ENCODE results near the gene SPIRE2.
A peak's percentile ranks its signal among the peaks of the same experiment; 100 is the strongest.

Gene SPIRE2

GRCh38 chr16:89847940-89848297, 19.6 kb downstream of the SPIRE2 start:
- TF ChIP-seq CTCF (IDR thresholded peaks at IDR 0.05; ENCODE audit: extremely low read depth, missing control alignments): no peak
- DNase-seq (ENCODE audit: low spot score): peak; percentile 13

GRCh38 chr16:89848974-89849373, 20.7 kb downstream of the SPIRE2 start:
- DNase-seq (ENCODE audit: low spot score): no peak
- no peak for TF ChIP-seq CTCF (IDR thresholded peaks at IDR 0.05; ENCODE audit: extremely low read depth, missing control alignments)

GRCh38 chr16:89853306-89853993, 25.2 kb downstream of the SPIRE2 start:
- TF ChIP-seq CTCF (IDR thresholded peaks at IDR 0.05; ENCODE audit: extremely low read depth, missing control alignments): no peak
- DNase-seq (ENCODE audit: low spot score): no peak

- peak; percentile 12 for DNase-seq (ENCODE audit: low spot score)
- no peak for TF ChIP-seq CTCF (IDR thresholded peaks at IDR 0.05; ENCODE audit: extremely low read depth, missing control alignments)
Observed at GRCh38 chr16:89855301-89855945, 27.1 kb downstream of the SPIRE2 start.

GRCh38 chr16:89855986-89856385, 27.7 kb downstream of the SPIRE2 start:
- no peak for DNase-seq (ENCODE audit: low spot score)
- no peak for TF ChIP-seq CTCF (IDR thresholded peaks at IDR 0.05; ENCODE audit: extremely low read depth, missing control alignments)

- no peak for DNase-seq (ENCODE audit: low spot score)
- TF ChIP-seq CTCF (IDR thresholded peaks at IDR 0.05; ENCODE audit: extremely low read depth, missing control alignments): no peak
Observed at GRCh38 chr16:89858973-89859614, 30.8 kb downstream of the SPIRE2 start.

GRCh38 chr16:89859615-89860007, 31.3 kb downstream of the SPIRE2 start:
- no peak for TF ChIP-seq CTCF (IDR thresholded peaks at IDR 0.05; ENCODE audit: extremely low read depth, missing control alignments)
- no peak for DNase-seq (ENCODE audit: low spot score)
